ENCODE data around the gene ELP1. TPM values are rescaled to one million over a fixed set of nuclear protein-coding genes. Genes with fewer than 3 reads are reported as not detected.

Gene ELP1
- total and polyA plus RNA-seq, 2 donors (not counting 1 experiment from before 2014, with no cell fraction given) = 18.7 to 41.9 TPM

GRCh38 chr9:108865037-108865436 lies 68.9 kb downstream of the ELP1 start:
- Histone ChIP-seq H4K20me1 (ENCODE audit: control insufficient read depth, extremely low read depth, insufficient read depth, low read length) (no peaks in the 10 kb centered on the region), H3K36me3 (ENCODE audit: control insufficient read depth, insufficient read depth, low read length) (no peaks in the 10 kb centered on the region), H3K27ac (ENCODE audit: insufficient read depth, low read length) (no peak overlapping the region), H3K4me3 (replicated peaks in 1 of 4; ENCODE audit: control extremely low read depth in 1 of 4, insufficient read depth in 1 of 4, low read depth in 3 of 4, low read length in 4 of 4) (no peak overlapping the region), H3K9ac (ENCODE audit: insufficient read depth, low read length) (no peak overlapping the region), H3K4me1 (ENCODE audit: control insufficient read depth, extremely low read depth, insufficient read depth, low read length) (no peaks in the 10 kb centered on the region), H2AFZ (ENCODE audit: low read length) (no peak overlapping the region), H3K4me2 (ENCODE audit: extremely low read depth, insufficient read depth, low read length) (no peak overlapping the region), H3K9me3 (ENCODE audit: control insufficient read depth, insufficient read depth, low read depth, low read length) (no peaks in the 10 kb centered on the region), H3K79me2 (ENCODE audit: control insufficient read depth, insufficient read depth, low read length) (no peaks in the 10 kb centered on the region), H3K27me3 (ENCODE audit: control insufficient read depth, insufficient read depth, low read length) (no peaks in the 10 kb centered on the region)
- TF ChIP-seq CTCF (conservative IDR thresholded peaks at IDR 0.05 in 1 of 2, IDR thresholded peaks at IDR 0.05 in 1 of 2; ENCODE audit: low read depth in 1 of 2, low read length in 2 of 2) (no peak), EZH2 (IDR thresholded peaks at IDR 0.05; ENCODE audit: low read length, missing control alignments) (no peak)
- no peak for DNase-seq (ENCODE audit: low read depth in 2 of 2)

GRCh38 chr9:108864446-108864845 lies 69.5 kb downstream of the ELP1 start:
- no peaks in the 10 kb centered on the region for H3K4me1 ChIP-seq (ENCODE audit: control insufficient read depth, extremely low read depth, insufficient read depth, low read length)
- H3K27me3 ChIP-seq (ENCODE audit: control insufficient read depth, insufficient read depth, low read length) = no peaks in the 10 kb centered on the region
- H3K9me3 ChIP-seq (ENCODE audit: control insufficient read depth, insufficient read depth, low read depth, low read length) = no peaks in the 10 kb centered on the region
- H4K20me1 ChIP-seq (ENCODE audit: control insufficient read depth, extremely low read depth, insufficient read depth, low read length) = no peaks in the 10 kb centered on the region
- TF ChIP-seq EZH2 (IDR thresholded peaks at IDR 0.05; ENCODE audit: low read length, missing control alignments) (no peak), CTCF (conservative IDR thresholded peaks at IDR 0.05 in 1 of 2, IDR thresholded peaks at IDR 0.05 in 1 of 2; ENCODE audit: low read depth in 1 of 2, low read length in 2 of 2) (no peak)
- DNase-seq (ENCODE audit: low read depth in 2 of 2) = no peak
- no peak overlapping the region for H3K27ac ChIP-seq (ENCODE audit: insufficient read depth, low read length)
- H3K4me3 ChIP-seq (replicated peaks in 1 of 4; ENCODE audit: control extremely low read depth in 1 of 4, insufficient read depth in 1 of 4, low read depth in 3 of 4, low read length in 4 of 4) = no peak overlapping the region
- no peak overlapping the region for H3K9ac ChIP-seq (ENCODE audit: insufficient read depth, low read length)
- no peak overlapping the region for H2AFZ ChIP-seq (ENCODE audit: low read length)
- no peaks in the 10 kb centered on the region for H3K79me2 ChIP-seq (ENCODE audit: control insufficient read depth, insufficient read depth, low read length)
- H3K36me3 ChIP-seq (ENCODE audit: control insufficient read depth, insufficient read depth, low read length) = no peaks in the 10 kb centered on the region
- no peak overlapping the region for H3K4me2 ChIP-seq (ENCODE audit: extremely low read depth, insufficient read depth, low read length)

DNA sequence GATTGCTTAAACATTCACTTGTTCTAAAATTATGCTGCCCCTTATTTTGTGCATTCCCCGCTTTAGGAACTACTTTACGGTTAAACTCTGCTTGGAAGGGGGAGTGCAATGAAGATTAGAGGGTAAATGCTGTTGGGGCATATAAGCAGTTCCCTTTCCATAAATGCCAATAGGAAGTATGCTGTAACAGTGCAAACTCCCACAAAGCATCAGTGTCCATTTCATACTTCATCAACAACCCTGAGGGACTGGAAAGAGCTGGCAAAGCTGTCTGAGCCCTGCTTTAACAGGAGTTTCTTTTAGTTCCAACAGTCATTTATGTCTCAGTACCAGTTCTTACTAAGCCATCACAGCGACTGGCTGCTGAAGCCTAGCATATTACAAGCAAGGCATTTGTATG lies 70.0 kb downstream of the ELP1 start:
- Histone ChIP-seq H3K36me3 (ENCODE audit: control insufficient read depth, insufficient read depth, low read length) (no peaks in the 10 kb centered on the region), H3K79me2 (ENCODE audit: control insufficient read depth, insufficient read depth, low read length) (no peaks in the 10 kb centered on the region), H3K4me3 (replicated peaks in 1 of 4; ENCODE audit: control extremely low read depth in 1 of 4, insufficient read depth in 1 of 4, low read depth in 3 of 4, low read length in 4 of 4) (no peak overlapping the region), H3K4me1 (ENCODE audit: control insufficient read depth, extremely low read depth, insufficient read depth, low read length) (no peaks in the 10 kb centered on the region), H3K9ac (ENCODE audit: insufficient read depth, low read length) (no peak overlapping the region), H3K9me3 (ENCODE audit: control insufficient read depth, insufficient read depth, low read depth, low read length) (no peaks in the 10 kb centered on the region), H4K20me1 (ENCODE audit: control insufficient read depth, extremely low read depth, insufficient read depth, low read length) (no peaks in the 10 kb centered on the region), H3K27ac (ENCODE audit: insufficient read depth, low read length) (no peak overlapping the region), H2AFZ (ENCODE audit: low read length) (no peak overlapping the region), H3K27me3 (ENCODE audit: control insufficient read depth, insufficient read depth, low read length) (no peaks in the 10 kb centered on the region), H3K4me2 (ENCODE audit: extremely low read depth, insufficient read depth, low read length) (no peak overlapping the region)
- TF ChIP-seq EZH2 (IDR thresholded peaks at IDR 0.05; ENCODE audit: low read length, missing control alignments) (no peak), CTCF (conservative IDR thresholded peaks at IDR 0.05 in 1 of 2, IDR thresholded peaks at IDR 0.05 in 1 of 2; ENCODE audit: low read depth in 1 of 2, low read length in 2 of 2) (no peak)
- DNase-seq (ENCODE audit: low read depth in 2 of 2) = no peak

Data from fibroblast of lung (primary cell).